Measurements from ENCODE around the gene KRT82.
"Not testable (repeated sequence)": the region's sequence is repeated elsewhere in the genome, so short reads cannot be mapped to it uniquely, and the experiment has no call there.

The KRT82 gene

GRCh38 chr12:52405922-52406385, at the start of gene KRT82:
KRT82 (minus strand) TSS chr12:52406335; CDS start chr12:52406277, 58 bp downstream.
- no peak for DNase-seq

GRCh38 chr12:52455821-52456220, 49.7 kb upstream of the KRT82 start:
- DNase-seq = no peak

DNA sequence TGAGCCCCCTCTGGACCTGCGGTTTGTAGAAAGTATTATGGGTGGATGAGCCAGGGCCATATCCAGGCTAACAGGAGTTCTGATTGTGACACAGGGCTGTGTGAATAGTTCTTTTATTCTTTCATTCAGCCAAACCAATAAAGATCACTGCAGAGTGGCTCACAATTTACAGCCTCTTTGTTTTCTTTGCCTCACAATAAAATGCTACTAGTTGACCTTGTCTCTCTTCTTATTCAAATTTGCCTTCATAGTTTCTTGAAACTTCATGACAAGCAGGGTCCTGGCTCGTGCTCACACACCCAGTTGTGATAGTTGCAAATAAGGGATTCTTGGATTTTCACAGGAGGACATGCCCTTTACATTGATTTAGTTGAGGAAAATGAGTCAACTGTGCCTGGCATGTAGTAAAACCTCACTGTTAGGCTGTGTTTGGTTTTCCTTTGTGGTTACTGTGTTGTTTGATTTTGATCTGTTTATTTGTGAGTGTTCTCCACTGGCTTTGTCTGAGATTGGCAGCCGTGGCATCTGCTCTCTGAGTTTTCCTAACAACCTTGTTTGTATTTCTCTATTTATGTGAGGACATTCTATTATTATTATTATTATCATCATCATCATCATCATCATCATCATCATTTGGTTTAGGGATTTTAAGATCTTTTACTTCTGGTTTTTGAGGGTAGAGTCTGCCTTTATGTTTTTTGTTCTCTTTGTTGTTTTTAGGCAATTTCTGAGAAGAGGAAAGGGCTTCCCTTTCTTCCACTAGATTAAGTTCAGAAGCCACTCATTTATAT, 48.5 kb upstream of the KRT82 start:
- DNase-seq = no peak

GRCh38 chr12:52452101-52452500, 46.0 kb upstream of the KRT82 start, which contains the start of gene KRT6B:
KRT6B (minus strand) TSS chr12:52452146; CDS start chr12:52452078, 68 bp downstream.
- no peak for DNase-seq

DNA sequence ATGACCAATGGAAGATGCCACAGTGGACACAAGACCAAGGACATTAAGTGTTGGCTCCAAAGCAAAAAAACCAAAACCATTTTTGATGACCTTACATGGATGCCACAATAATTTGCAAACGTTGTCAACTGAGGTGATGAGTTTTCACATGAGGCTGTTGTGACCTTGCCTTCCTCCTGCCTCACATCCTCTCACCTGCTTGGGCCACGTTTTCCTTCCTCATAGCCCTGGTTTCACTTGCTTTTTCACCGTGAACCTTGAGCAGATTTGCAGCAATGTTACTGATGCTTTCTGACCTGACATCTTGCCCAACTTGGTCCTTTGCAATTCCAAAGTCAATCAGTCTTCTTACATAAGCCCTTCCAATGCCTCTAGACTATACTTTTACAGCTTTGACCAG, 42.1 kb upstream of the KRT82 start:
- DNase-seq = no peak

DNA sequence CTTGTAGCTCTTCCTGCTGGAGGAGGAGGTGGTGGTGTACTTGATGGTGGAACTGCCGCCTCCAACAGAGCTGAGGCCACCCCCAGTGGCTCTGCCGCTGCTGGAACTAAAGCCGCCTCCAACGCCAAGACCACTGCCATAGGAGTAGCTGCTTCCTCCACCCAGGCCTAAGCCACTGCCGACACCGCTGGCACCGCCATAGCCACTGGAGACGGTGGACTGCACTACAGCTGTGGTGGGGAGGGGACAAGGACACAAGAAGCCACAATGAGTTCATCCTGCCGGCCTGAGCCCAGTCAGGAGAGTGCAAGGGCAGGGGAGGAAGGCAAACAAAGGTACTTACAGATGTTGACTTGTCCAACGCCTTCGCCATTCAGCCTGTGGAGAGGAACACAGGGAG, 41.1 kb upstream of the KRT82 start:
- not testable (repeated sequence) for DNase-seq

- DNase-seq = no peak
Measured at GRCh38 chr12:52446367-52447045, 40.4 kb upstream of the KRT82 start.

- no peak for DNase-seq
Measured at GRCh38 chr12:52445876-52446275, 39.7 kb upstream of the KRT82 start.

- DNase-seq = no peak
Measured at GRCh38 chr12:52444647-52445595, 38.8 kb upstream of the KRT82 start.

DNA sequence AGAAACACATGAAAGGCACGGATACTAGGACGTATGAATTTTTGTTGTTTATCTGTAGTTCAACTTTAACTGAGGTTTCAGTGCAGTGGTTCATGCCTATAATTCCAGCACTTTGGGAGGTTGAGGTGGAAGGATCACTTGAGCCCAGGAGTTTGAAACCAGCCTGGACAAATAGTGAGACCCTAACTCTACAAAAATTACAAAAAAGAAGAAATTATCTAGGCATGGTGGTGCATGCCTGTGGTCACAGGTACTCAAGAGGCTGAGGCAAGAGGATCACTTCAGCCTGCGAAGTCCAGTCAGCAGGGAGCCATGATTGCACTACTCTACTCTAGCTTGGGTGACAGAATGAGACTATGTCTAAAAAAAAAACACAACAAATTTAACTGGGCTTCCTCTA, 37.8 kb upstream of the KRT82 start:
- DNase-seq = no peak

- no peak for DNase-seq
Measured at GRCh38 chr12:52442600-52443061, 36.5 kb upstream of the KRT82 start.

DNA sequence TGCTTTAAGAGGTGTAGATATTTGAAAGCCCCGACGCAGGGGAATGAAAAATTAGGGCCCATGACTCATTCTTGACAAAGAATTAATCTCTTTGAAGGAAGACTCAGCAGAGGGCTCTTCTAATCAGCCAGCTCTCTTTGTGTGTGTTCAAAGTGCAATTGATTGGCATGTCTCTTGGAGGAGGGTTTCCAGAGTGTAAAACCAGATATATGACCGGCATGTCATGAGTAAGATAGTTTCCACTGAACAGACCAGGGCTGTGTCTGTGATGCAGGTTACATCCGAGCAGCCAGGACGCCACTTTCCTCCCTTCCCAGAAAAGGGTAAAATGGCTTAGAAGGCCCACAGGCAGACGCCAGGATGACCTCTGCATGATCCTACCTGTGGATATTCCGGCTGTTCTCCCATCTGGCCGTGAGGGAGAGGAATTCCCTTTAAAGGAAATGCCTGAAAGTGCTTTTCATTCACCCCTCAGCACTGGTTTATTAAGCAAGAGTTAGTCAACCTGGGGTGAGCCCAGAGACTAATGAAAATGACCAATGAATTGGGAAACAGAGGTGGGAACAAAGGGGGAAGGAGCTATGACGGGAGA, 35.3 kb upstream of the KRT82 start:
- DNase-seq = no peak

- DNase-seq = no peak
Measured at GRCh38 chr12:52440821-52441319, 34.7 kb upstream of the KRT82 start.

- DNase-seq = no peak
Measured at GRCh38 chr12:52439845-52440244, 33.7 kb upstream of the KRT82 start.

GRCh38 chr12:52439420-52439819, 33.3 kb upstream of the KRT82 start:
- no peak for DNase-seq

DNA sequence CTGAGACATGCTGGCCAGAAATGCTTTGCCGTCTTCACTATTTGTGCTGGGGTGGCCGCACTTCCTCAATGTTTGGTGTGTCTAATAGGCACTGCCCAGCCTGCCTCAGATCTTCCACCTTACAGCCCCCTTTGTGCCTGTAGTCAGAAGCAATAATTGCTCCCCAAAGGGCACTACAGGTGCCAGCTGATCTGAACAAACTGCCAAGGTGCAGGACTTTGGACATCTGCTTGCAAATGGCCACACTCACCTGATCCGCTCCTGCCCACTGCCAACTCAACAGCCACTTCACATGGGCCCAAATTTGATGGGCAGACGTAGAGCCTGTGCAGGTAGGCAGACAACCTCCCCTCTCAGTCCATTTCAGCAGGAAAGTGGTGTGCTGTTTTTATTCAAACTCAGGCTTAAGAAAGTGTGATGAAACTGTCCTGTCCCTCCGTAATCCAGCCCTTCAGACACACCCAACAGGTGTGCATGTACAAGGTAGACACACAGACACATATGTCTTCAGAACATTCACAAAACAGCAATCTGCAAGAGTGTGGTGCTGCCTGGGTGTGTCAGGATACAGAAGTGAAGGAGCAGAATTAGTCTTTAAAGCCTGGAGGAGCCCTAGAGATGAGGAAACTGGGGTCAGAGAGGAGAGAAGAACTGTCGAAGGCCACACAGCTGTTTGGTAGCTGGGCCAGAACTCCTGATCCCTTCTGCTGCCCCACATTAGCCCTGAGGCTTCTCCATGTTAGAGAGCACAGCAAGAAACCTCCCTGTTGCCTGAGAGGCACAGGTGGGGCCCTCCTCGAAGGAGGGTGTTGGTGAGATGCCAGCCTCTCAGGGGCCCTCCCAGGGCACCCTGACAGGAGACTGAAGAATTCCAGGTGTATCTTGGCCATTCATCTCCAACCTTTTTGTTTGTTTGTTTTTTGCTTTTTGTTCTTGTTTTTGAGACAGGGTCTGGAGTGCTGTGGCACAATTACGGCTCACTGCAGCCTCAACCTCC, 32.5 kb upstream of the KRT82 start:
- DNase-seq = no peak

- no peak for DNase-seq
Measured at GRCh38 chr12:52437508-52437907, 31.4 kb upstream of the KRT82 start.

- DNase-seq = no peak
Measured at GRCh38 chr12:52436828-52437474, 30.8 kb upstream of the KRT82 start.

GRCh38 chr12:52436000-52436827, 30.1 kb upstream of the KRT82 start:
- no peak for DNase-seq

GRCh38 chr12:52435659-52435999, 29.5 kb upstream of the KRT82 start:
- no peak for DNase-seq
